ENCODE measurements around the gene FAM163A. TPM values are rescaled to one million over a fixed set of nuclear protein-coding genes. Genes with fewer than 3 reads are reported as not detected.

FAM163A gene
- total RNA-seq, 1 experiment from 2014 or later = 0.46 TPM

- H3K27ac Mint-ChIP-seq = peak overlapping the region in 1 of 3 experiments; percentile 2; a peak in 1 of 7 replicates
- no CpG with 5 or more reads among the region's 4 CpGs for WGBS (ENCODE audit: extremely low coverage, insufficient read length, low lambda C conversion rate)
- TF ChIP-seq, protein P1, sequence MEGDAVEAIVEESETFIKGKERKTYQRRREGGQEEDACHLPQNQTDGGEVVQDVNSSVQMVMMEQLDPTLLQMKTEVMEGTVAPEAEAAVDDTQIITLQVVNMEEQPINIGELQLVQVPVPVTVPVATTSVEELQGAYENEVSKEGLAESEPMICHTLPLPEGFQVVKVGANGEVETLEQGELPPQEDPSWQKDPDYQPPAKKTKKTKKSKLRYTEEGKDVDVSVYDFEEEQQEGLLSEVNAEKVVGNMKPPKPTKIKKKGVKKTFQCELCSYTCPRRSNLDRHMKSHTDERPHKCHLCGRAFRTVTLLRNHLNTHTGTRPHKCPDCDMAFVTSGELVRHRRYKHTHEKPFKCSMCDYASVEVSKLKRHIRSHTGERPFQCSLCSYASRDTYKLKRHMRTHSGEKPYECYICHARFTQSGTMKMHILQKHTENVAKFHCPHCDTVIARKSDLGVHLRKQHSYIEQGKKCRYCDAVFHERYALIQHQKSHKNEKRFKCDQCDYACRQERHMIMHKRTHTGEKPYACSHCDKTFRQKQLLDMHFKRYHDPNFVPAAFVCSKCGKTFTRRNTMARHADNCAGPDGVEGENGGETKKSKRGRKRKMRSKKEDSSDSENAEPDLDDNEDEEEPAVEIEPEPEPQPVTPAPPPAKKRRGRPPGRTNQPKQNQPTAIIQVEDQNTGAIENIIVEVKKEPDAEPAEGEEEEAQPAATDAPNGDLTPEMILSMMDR (conservative IDR thresholded peaks at IDR 0.05) = no peak
Observed at GRCh38 chr1:179785031-179785431, 41.9 kb downstream of the FAM163A start.

More at GRCh38 chr1:179785031-179785431, 41.9 kb downstream of the FAM163A start:
- H3K18ac ChIP-seq (ENCODE audit: insufficient read length, low read depth, low read length) = no peak overlapping the region
- H3K9me3 Mint-ChIP-seq = no peaks in the 10 kb centered on the region
- no peak overlapping the region for H3K4me3 Mint-ChIP-seq
- no peak overlapping the region for H4K8ac ChIP-seq (replicated peaks; ENCODE audit: insufficient read length, low read depth, low read length)
- H2BK12ac ChIP-seq (ENCODE audit: insufficient read length, low read depth, low read length) = no peak overlapping the region
- H3K36me3 Mint-ChIP-seq (ENCODE audit: insufficient read depth in 1 of 3, low read depth in 3 of 3) = no peaks in the 10 kb centered on the region
- no peaks in the 10 kb centered on the region for H4K20me1 ChIP-seq (ENCODE audit: control insufficient read depth, insufficient read depth, insufficient read length)
- H3T11ph ChIP-seq (ENCODE audit: low read length) = no peak overlapping the region
- H3K23ac ChIP-seq (ENCODE audit: insufficient read length, low read depth, low read length) = no peak overlapping the region
- H2BK120ac ChIP-seq (ENCODE audit: low read depth, low read length, poor library complexity, severe bottlenecking) = no peak overlapping the region
- no peak overlapping the region for H2AK5ac ChIP-seq (ENCODE audit: insufficient read length, low read length)
- H3K27me3 Mint-ChIP-seq (ENCODE audit: low read depth) = peaks cover 4% of the 10 kb centered on the region; the same call in 1 of the 2 replicates
- H2AFZ ChIP-seq (ENCODE audit: low read length) = no peak overlapping the region
- no peak overlapping the region for H2BK15ac ChIP-seq (ENCODE audit: low read depth, low read length)
- no peak overlapping the region for H3K4ac ChIP-seq (ENCODE audit: low read depth, low read length)
- H3K79me2 ChIP-seq (ENCODE audit: insufficient read depth, low read length) = no peaks in the 10 kb centered on the region
- no peak overlapping the region for H4K5ac ChIP-seq (ENCODE audit: insufficient read length, low read depth, low read length)
- H3K4me2 ChIP-seq (ENCODE audit: insufficient read depth, insufficient read length, low read length) = no peak overlapping the region
- H3K9ac ChIP-seq (ENCODE audit: extremely low read depth, insufficient read length, low read length) = no peak overlapping the region
- peaks cover 18 to 22% of the 10 kb centered on the region in 2 experiments for H3K4me1 Mint-ChIP-seq
- H3K27me3 ChIP-seq (ENCODE audit: insufficient read depth, low read length) = no peaks in the 10 kb centered on the region
- no peaks in the 10 kb centered on the region for H3K23me2 ChIP-seq (ENCODE audit: insufficient read length, low read depth, low read length, poor library complexity, severe bottlenecking)
- no peak for DNase-seq
- H3K14ac ChIP-seq (ENCODE audit: insufficient read depth, low read length) = no peak overlapping the region
- no peak overlapping the region for H2BK5ac ChIP-seq (ENCODE audit: insufficient read length, low read length)
- H3K79me1 ChIP-seq (ENCODE audit: insufficient read depth, low read depth, low read length, poor library complexity, severe bottlenecking) = no peaks in the 10 kb centered on the region
- no peak overlapping the region for H3K27ac ChIP-seq (ENCODE audit: insufficient read length, low read depth, low read length)
- no peaks in the 10 kb centered on the region for H3K9me3 ChIP-seq (ENCODE audit: control insufficient read depth, low read depth, low read length)
- H2BK20ac ChIP-seq (ENCODE audit: low read depth, low read length, poor library complexity, severe bottlenecking) = no peak overlapping the region
- H3K4me1 ChIP-seq (ENCODE audit: insufficient read depth, low read length) = peaks cover 8% of the 10 kb centered on the region
- H4K91ac ChIP-seq (ENCODE audit: insufficient read length, low read depth, low read length) = no peak overlapping the region
- no peak overlapping the region for H3K56ac ChIP-seq (ENCODE audit: insufficient read length, low read depth, low read length)

Data from H9 (cell line).